HL-60/S4 treated with phorbol 12-myristate 13-acetate at 8.2 ng/mL for 4 days and 3 days (cell line): Measurements from ENCODE around the gene HSPB7.
"Not testable (repeated sequence)": the region's sequence is repeated elsewhere in the genome, so short reads cannot be mapped to it uniquely, and the experiment has no call there.

Source experiments
- in situ Hi-C: fragments of 300-500 bp; cut with MboI; formaldehyde crosslinking; loops from 2 replicates; pipeline ENCODE4 v1.15.0; 2022; ENCODE audit warnings: low sequenced_read_pairs

Gene HSPB7

DNA sequence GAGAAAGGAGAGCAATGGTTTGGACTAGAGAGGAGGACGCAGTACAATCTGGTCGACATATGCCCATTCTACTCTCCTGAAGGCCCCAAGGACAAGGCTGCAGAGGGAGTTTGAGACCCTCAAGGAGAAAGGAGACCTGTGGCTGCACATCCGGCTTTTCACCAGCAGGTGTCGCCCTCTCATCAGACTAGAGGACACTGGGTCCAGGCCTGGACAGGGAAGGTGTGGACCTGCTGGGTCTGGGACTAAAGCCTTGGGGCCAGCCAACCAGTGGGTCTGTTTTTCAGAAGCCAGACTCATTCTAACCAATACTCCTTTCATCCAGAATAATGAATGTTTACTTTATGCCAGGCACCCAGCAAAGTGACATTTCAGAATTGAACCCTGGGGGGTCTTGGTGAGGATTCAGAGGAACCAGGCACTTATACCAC lies 8.8 kb downstream of the HSPB7 start:
- in situ Hi-C loops: no loop called here

- in situ Hi-C loops: no loop called here
These were observed 10.0 kb downstream of the HSPB7 start for GRCh38 chr1:16007671-16008341.

GRCh38 chr1:16006552-16007485 lies 11.0 kb downstream of the HSPB7 start:
- in situ Hi-C loops: no loop called here

DNA sequence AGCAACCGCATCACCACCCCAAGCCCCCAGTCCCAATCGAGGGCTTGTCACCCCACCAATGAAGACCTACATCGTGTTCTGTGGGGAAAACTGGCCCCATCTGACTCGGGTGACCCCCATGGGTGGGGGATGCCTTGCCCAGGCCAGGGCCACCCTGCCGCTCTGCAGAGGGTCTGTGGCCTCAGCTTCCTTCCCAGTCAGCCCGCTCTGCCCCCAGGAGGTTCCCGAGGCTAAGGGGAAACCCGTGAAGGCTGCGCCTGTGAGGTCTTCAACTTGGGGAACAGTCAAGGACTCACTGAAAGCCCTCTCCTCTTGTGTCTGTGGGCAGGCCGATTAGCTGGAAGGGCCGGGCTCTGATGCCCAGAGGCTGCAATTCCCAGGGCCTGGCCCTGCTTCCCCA lies 11.8 kb downstream of the HSPB7 start:
- in situ Hi-C loops: no loop called here

- in situ Hi-C loops: no loop called here
These were observed 12.2 kb downstream of the HSPB7 start for GRCh38 chr1:16005597-16005996.

- in situ Hi-C loops: not testable (repeated sequence)
These were observed 16.6 kb downstream of the HSPB7 start for GRCh38 chr1:16001274-16001673.

GRCh38 chr1:15998929-15999328 lies 18.9 kb downstream of the HSPB7 start:
- in situ Hi-C loops: no loop called here

GRCh38 chr1:15997637-15998280 lies 20.1 kb downstream of the HSPB7 start:
- in situ Hi-C loops: no loop called here

- in situ Hi-C loops: no loop called here
These were observed 20.7 kb downstream of the HSPB7 start for GRCh38 chr1:15997076-15997585.

DNA sequence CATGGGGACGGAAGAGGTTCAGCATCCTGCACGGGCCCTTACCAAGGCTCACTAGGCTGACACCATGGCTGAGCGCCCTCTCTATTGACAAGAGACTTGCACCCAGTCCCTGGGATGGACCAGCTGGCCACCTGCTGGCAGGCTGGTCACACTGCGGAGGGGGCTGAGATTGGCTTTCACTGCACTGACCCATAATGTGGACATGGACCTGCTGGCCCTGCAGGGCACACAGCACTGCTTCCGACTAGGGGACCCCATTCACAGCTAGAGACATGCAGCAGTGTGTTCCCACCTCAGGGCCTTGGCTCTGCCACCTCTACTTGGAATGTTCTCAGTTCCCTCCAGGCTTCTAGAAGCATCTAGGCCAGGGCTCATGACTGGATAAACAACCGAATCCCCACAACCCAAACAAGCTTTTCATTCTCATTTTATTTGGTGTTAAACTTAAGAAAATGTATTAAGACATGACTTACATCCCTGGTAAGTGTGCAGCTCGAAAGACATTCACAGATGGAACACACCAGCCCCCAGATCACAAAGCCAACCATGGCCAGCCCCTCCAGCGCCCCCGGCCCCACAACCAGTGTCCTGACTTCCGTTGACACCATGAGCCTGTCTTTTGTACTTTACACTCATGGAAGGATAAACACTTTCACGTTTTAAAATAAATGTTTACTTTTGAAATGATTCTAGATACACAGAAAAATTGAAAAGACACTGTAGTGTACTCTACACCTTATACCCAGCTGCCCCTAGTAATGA lies 23.1 kb downstream of the HSPB7 start:
- in situ Hi-C loops: no loop called here

- in situ Hi-C loops: no loop called here
These were observed 23.8 kb downstream of the HSPB7 start for GRCh38 chr1:15994081-15994480.

DNA sequence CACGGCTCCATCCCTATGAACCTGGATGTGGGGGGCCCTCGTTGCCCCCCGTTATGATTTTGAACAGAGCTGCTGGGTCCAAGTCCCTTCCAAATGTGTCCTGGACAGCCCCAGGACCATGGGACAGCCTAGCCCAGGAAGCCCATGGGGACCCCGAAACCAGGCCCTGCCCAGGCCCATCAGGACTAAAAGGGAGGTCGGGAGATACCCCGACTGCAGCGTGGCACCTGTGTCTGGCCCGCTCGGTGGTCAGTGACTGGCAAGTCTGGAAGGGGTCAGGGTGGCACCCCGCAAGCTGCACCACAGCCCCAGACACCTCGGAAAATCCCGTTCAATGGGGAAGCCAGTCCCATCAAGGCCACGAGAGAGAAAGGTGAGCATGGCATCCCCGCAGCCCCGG lies 24.2 kb downstream of the HSPB7 start:
- in situ Hi-C loops: no loop called here

DNA sequence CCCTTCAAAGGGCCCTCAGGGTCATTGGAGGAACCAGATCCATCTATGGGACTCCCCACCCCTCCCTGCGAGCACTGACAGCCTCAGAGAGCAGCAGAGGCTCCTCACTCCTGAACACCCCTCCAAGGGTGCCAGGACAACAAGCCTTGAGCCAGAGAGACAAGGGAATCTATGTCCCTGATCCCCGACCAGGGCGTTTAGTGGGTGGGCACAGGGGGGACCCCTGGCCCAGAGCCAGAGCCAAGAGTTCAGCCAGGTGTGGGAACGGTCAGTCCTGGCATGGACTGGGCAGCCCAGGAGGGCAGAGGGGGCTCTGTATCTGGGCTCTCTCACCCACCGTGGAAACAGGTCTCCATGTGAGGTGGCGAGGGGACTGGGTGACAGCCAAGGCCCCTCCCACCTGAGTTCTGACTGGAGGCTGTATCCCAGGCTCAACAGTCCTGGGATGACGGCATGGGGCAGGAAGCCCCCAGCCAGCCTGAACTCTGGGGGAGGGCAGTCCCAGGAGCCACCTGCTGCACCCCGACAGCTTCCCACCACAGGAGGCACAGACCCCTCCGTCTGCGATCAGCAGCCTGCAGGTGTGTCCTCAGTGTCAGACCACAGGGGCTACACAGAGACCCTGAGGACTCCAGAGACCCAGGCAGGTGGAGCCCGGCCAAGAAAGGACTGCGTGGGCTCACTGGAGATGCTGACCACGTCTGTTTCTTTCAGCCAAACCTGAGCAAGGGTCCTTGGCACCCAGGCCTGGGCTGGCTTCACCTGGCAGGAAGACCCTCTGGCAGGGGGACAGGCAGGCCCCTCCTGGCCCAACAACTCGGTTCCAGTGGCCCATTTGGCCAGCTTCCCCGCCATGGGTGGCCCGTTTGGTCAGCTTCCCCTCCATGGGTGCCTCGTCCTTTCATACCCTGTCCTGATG lies 25.0 kb downstream of the HSPB7 start:
- in situ Hi-C loops: no loop called here

DNA sequence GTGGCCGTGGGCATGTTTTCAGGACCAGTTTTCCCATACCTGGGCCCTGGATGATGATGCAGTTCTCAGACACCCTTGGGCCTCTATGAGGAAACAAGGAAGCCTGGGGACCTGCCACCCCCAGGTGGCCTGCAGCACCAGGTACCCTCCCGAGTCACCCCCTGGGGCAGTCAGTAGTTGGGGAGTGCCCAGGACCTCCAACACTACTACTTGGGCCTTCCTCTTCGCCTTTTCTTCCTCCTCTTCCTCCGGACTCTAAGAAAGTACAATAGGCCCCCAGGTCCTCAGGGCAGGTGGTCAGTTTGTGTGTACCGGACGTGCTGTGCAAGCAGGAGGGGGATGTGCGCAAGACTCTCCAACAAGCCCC lies 25.7 kb downstream of the HSPB7 start:
- in situ Hi-C loops: no loop called here

- in situ Hi-C loops: no loop called here
These were observed 26.2 kb downstream of the HSPB7 start for GRCh38 chr1:15991427-15992186.

DNA sequence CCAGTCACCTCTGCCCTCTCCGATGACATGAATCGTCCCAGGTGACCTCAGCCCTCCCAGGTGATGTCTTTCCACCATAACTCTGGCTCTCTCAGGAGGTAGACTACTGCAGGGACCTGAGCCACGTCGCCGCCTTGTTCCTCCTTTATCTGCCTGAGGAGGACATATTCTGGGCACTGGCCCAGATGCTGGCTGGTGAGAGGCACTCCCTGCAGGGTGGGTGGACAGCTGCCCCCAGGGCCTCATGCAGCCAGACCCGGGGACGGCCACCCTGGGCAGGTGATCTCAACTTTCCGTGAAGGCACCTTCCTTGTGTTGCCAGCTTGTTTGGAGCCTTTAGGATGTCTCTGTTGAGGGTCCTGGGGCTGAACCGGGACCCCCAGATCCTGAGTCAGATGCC lies 28.1 kb downstream of the HSPB7 start:
- in situ Hi-C loops: no loop called here

DNA sequence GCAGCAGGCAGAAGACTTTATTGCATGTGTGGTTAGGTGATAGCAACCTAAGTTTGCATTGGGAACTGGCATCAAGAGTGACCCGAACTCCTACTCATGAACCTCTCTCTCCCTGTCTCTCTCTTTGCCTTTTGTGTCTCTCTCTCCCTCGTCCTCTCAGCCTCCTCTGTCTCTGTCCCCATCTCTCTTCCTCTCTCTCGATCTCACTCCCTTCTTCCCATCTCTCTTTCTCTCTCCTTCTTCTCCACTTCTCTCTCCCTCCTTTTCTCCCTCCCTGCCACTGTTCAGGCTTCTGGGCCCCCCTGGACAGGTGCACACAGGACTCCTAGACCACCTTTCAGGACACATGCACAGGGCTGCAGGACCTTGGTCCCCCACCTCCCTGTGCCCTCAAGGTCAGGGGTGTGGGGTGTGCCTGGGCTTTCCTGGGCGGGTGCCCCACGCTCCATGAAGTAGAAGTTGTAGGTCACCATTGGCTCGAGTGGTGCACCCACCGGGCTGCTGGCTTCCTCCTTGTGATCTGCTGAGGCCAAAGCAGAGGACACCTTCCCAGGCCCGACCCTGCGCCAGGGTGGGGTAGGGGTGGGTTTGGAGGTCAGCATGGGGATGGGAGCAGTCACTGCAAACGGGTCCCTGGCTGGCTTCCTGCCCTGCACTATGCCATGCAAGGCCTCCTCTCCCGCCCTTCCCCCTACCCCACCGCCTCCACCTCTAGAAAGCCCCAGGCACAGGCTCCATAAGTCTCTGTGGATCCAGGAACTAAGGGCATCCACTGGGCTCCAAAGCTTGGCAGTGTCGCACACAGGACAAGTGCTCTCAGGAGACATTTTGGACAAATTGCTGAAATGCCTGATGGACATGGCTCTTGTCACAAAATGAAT lies 28.7 kb downstream of the HSPB7 start:
- in situ Hi-C loops: no loop called here
